ENCODE results near the gene INTS3. TPM values are rescaled to one million over a fixed set of nuclear protein-coding genes. Genes with fewer than 3 reads are reported as not detected.

The INTS3 gene, protein sequence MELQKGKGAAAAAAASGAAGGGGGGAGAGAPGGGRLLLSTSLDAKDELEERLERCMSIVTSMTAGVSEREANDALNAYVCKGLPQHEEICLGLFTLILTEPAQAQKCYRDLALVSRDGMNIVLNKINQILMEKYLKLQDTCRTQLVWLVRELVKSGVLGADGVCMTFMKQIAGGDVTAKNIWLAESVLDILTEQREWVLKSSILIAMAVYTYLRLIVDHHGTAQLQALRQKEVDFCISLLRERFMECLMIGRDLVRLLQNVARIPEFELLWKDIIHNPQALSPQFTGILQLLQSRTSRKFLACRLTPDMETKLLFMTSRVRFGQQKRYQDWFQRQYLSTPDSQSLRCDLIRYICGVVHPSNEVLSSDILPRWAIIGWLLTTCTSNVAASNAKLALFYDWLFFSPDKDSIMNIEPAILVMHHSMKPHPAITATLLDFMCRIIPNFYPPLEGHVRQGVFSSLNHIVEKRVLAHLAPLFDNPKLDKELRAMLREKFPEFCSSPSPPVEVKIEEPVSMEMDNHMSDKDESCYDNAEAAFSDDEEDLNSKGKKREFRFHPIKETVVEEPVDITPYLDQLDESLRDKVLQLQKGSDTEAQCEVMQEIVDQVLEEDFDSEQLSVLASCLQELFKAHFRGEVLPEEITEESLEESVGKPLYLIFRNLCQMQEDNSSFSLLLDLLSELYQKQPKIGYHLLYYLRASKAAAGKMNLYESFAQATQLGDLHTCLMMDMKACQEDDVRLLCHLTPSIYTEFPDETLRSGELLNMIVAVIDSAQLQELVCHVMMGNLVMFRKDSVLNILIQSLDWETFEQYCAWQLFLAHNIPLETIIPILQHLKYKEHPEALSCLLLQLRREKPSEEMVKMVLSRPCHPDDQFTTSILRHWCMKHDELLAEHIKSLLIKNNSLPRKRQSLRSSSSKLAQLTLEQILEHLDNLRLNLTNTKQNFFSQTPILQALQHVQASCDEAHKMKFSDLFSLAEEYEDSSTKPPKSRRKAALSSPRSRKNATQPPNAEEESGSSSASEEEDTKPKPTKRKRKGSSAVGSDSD
- total RNA-seq: 10 to 100 TPM; 33.0 to 70.4 (median 44.9) TPM

GRCh38 chr1:153727463-153728304 lies at the start of gene INTS3:
Gene INTS3, plus strand, starts transcription at chr1:153728050. Its CDS starts 585 bp downstream, at chr1:153728635.
- peak; percentile 98 to 100 (median 99) for ATAC-seq (replicated peaks in 6 of 8)
- in situ Hi-C loops (cut with MboI; ENCODE audit: low pct_unique_long_range_greater_than_20kb in 2 of 9, low sequenced_read_pairs in 9 of 9, unreplicated experiment in 9 of 9): loop anchor here in 1 of 9 experiments (25.0 kb wide), 1 partner anchor 215 kb away; no protein-coding TSS in a partner anchor
- Histone ChIP-seq H3K27ac (peak within 1 kb of the TSS; percentile 95 to 96), H3K4me3 (peak within 1 kb of the TSS; percentile 72 to 92 (median 83)), H3K4me1 (replicated peaks in 1 of 2) (peaks cover 25% of the 10 kb centered on the region in 2 donors)
- 0 to 18% (median 0%) methylated on average over 1 to 11 of the region's 49 CpGs; no CpG with 5 or more reads in 3 of the 10 experiments for WGBS, 10 experiments

GRCh38 chr1:153678519-153679336 lies 49.1 kb upstream of the INTS3 start, which contains the start of gene NPR1:
Gene NPR1, plus strand, starts transcription at chr1:153678688. Its CDS starts 421 bp downstream, at chr1:153679109.
- no peak within 1 kb of the TSS for H3K27ac ChIP-seq
- peak within 1 kb of the TSS; percentile 29 to 36 (median 35) for H3K4me3 ChIP-seq
- H3K4me1 ChIP-seq (replicated peaks in 1 of 2): peaks cover 6 to 7% of the 10 kb centered on the region in 2 donors
- 1 to 10% (median 5%) methylated on average over 2 to 39 of the region's 78 CpGs; no CpG with 5 or more reads in 6 of the 10 experiments for WGBS, 10 experiments
- peak; percentile 62 to 71 (median 65) for ATAC-seq (replicated peaks in 6 of 8)
- in situ Hi-C loops (cut with MboI; ENCODE audit: low pct_unique_long_range_greater_than_20kb in 2 of 9, low sequenced_read_pairs in 9 of 9, unreplicated experiment in 9 of 9): loop anchor here in 3 of 9 experiments (10.0 to 25.0 kb wide), 2 partner anchors 296 to 309 kb away; partner anchors contain the start of genes JTB (in 3 of the 3), RAB13 (in 2 of the 3) and RPS27 (in 2 of the 3)

DNA sequence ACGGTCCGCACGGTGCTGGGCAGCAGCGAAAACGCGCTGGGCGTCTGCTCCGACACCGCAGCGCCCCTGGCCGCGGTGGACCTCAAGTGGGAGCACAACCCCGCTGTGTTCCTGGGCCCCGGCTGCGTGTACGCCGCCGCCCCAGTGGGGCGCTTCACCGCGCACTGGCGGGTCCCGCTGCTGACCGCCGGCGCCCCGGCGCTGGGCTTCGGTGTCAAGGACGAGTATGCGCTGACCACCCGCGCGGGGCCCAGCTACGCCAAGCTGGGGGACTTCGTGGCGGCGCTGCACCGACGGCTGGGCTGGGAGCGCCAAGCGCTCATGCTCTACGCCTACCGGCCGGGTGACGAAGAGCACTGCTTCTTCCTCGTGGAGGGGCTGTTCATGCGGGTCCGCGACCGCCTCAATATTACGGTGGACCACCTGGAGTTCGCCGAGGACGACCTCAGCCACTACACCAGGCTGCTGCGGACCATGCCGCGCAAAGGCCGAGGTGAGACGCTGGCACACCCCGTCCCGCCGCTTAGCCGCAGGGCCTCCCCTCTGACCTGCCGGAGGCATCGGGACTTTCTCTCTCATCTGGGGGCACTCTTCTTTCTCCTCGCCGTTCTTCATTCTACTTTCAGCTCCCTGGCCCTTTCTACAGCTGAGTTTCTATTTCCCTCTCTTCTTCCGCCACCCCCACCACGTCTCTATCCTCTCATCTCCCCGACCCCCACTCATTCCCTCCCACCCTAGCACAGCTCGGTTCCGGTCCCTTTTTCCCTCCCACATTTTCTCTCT lies 48.3 kb upstream of the INTS3 start:
- Histone ChIP-seq H3K4me1 (replicated peaks in 1 of 2) (peaks cover 6 to 7% of the 10 kb centered on the region in 2 donors), H3K4me3 (peak overlapping the region; percentile 29 to 36 (median 35)), H3K27ac (no peak overlapping the region)
- WGBS, 10 experiments: 6 to 16% (median 6%) methylated on average over 3 to 32 of the region's 73 CpGs; no CpG with 5 or more reads in 6 of the 10 experiments
- in situ Hi-C loops (cut with MboI; ENCODE audit: low pct_unique_long_range_greater_than_20kb in 2 of 9, low sequenced_read_pairs in 9 of 9, unreplicated experiment in 9 of 9): loop anchor here in 3 of 9 experiments (10.0 to 25.0 kb wide), 2 partner anchors 295 to 308 kb away; partner anchors contain the start of genes JTB (in 3 of the 3), RAB13 (in 2 of the 3) and RPS27 (in 2 of the 3)
- ATAC-seq (replicated peaks in 6 of 8): peak; percentile 41 to 71 (median 62)

DNA sequence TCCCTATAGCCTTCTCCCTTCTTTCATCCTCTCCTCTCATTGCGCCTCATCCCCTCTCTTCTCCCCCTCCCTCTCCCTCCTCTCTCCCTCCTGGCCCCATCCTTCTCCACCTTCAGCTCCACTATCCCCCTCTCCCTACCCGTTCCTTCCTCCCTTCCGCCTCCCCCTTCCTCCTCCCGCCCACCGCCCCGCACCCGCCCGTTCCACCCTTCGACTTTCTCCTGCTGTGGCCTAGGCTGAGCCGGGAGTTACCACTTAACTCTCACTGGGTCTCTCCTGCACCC lies 47.8 kb upstream of the INTS3 start:
- no peak overlapping the region for H3K27ac ChIP-seq
- peaks cover 6 to 7% of the 10 kb centered on the region in 2 donors for H3K4me1 ChIP-seq (replicated peaks in 1 of 2)
- in situ Hi-C loops (cut with MboI; ENCODE audit: low pct_unique_long_range_greater_than_20kb in 2 of 9, low sequenced_read_pairs in 9 of 9, unreplicated experiment in 9 of 9): loop anchor here in 2 of 9 experiments (25.0 kb wide), 1 partner anchor 307 kb away; the partner anchor contains the start of genes JTB (in 2 of the 2), RAB13 (in 2 of the 2) and RPS27 (in 2 of the 2)
- H3K4me3 ChIP-seq: no peak overlapping the region
- ATAC-seq (replicated peaks in 6 of 8): no peak
- no CpG with 5 or more reads among the region's 10 CpGs for WGBS, 10 experiments

- no peak for ATAC-seq (replicated peaks in 6 of 8)
- peaks cover 6 to 7% of the 10 kb centered on the region in 2 donors for H3K4me1 ChIP-seq (replicated peaks in 1 of 2)
- WGBS, 10 experiments: 50 to 80% (median 79%) methylated on average over 2 to 7 of the region's 7 CpGs; no CpG with 5 or more reads in 7 of the 10 experiments
- no peak overlapping the region for H3K27ac ChIP-seq
- no peak overlapping the region for H3K4me3 ChIP-seq
- in situ Hi-C loops (cut with MboI; ENCODE audit: low pct_unique_long_range_greater_than_20kb in 2 of 9, low sequenced_read_pairs in 9 of 9, unreplicated experiment in 9 of 9): loop anchor here in 2 of 9 experiments (25.0 kb wide), 1 partner anchor 305 kb away; the partner anchor contains the start of genes JTB (in 2 of the 2), RAB13 (in 2 of the 2) and RPS27 (in 2 of the 2)
Observed at GRCh38 chr1:153682730-153683129, 45.1 kb upstream of the INTS3 start.

DNA sequence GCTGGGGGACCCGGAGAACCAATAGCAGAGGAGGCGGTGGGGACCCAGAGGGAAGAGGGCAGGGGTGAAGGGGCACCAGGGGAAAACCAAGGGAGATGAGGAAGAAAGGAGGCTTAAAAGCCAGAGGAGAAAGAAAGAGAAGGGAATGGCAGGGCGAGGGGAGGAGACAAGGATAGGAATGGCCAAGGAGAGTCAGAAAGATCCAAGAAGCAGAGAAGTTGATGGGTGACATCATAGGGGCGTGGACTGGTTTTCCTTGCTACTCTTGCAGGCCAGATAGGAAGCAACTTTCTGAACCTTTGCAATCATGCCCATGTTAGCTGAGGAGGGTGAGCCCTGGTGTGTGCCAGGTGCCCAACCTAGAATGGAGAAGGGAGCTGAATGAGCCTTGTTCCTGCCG lies 44.0 kb upstream of the INTS3 start:
- peak in 3 of 8 experiments; percentile 21 to 80 (median 78) for ATAC-seq (replicated peaks in 6 of 8)
- Histone ChIP-seq H3K4me3 (no peak overlapping the region), H3K27ac (no peak overlapping the region), H3K4me1 (replicated peaks in 1 of 2) (no peaks in the 10 kb centered on the region)
- in situ Hi-C loops (cut with MboI; ENCODE audit: low pct_unique_long_range_greater_than_20kb in 2 of 9, low sequenced_read_pairs in 9 of 9, unreplicated experiment in 9 of 9): loop anchor here in 2 of 9 experiments (25.0 kb wide), 1 partner anchor 303 kb away; the partner anchor contains the start of genes JTB (in 2 of the 2), RAB13 (in 2 of the 2) and RPS27 (in 2 of the 2)
- 0 to 100% (median 74%) methylated on average over 1 to 4 of the region's 5 CpGs; no CpG with 5 or more reads in 3 of the 10 experiments for WGBS, 10 experiments

DNA sequence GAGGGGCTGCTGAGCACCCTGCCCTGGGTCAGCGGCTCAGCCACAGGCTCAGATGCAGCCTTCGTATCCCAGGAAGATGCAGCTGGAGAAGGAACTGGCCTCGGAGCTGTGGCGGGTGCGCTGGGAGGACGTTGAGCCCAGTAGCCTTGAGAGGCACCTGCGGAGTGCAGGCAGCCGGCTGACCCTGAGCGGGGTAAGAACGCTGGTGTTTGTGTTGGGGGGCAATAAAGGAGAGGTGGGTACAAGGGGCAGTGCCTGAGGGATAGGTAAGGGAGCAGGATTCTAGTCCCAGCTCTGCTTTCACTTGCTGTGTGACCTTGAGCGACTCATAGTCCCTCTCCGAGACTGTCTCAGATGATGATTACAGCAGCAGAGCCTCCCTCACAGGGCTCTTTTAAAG lies 43.0 kb upstream of the INTS3 start:
- no peak overlapping the region for H3K27ac ChIP-seq
- no peaks in the 10 kb centered on the region for H3K4me1 ChIP-seq (replicated peaks in 1 of 2)
- ATAC-seq (replicated peaks in 6 of 8): no peak
- H3K4me3 ChIP-seq: no peak overlapping the region
- 49 to 100% (median 86%) methylated on average over 2 to 11 of the region's 12 CpGs; no CpG with 5 or more reads in 3 of the 10 experiments for WGBS, 10 experiments
- in situ Hi-C loops (cut with MboI; ENCODE audit: low pct_unique_long_range_greater_than_20kb in 2 of 9, low sequenced_read_pairs in 9 of 9, unreplicated experiment in 9 of 9): loop anchor here in 2 of 9 experiments (25.0 kb wide), 1 partner anchor 302 kb away; the partner anchor contains the start of genes JTB (in 2 of the 2), RAB13 (in 2 of the 2) and RPS27 (in 2 of the 2)

- Histone ChIP-seq H3K4me1 (replicated peaks in 1 of 2) (no peaks in the 10 kb centered on the region), H3K4me3 (no peak overlapping the region), H3K27ac (no peak overlapping the region)
- WGBS, 10 experiments: 0 to 100% (median 60%) methylated on average over 1 to 7 of the region's 11 CpGs; no CpG with 5 or more reads in 4 of the 10 experiments
- no peak for ATAC-seq (replicated peaks in 6 of 8)
- in situ Hi-C loops (cut with MboI; ENCODE audit: low pct_unique_long_range_greater_than_20kb in 2 of 9, low sequenced_read_pairs in 9 of 9, unreplicated experiment in 9 of 9): loop anchor here in 2 of 9 experiments (25.0 kb wide), 1 partner anchor 302 kb away; the partner anchor contains the start of genes JTB (in 2 of the 2), RAB13 (in 2 of the 2) and RPS27 (in 2 of the 2)
Observed at GRCh38 chr1:153685544-153686340, 42.1 kb upstream of the INTS3 start.

DNA sequence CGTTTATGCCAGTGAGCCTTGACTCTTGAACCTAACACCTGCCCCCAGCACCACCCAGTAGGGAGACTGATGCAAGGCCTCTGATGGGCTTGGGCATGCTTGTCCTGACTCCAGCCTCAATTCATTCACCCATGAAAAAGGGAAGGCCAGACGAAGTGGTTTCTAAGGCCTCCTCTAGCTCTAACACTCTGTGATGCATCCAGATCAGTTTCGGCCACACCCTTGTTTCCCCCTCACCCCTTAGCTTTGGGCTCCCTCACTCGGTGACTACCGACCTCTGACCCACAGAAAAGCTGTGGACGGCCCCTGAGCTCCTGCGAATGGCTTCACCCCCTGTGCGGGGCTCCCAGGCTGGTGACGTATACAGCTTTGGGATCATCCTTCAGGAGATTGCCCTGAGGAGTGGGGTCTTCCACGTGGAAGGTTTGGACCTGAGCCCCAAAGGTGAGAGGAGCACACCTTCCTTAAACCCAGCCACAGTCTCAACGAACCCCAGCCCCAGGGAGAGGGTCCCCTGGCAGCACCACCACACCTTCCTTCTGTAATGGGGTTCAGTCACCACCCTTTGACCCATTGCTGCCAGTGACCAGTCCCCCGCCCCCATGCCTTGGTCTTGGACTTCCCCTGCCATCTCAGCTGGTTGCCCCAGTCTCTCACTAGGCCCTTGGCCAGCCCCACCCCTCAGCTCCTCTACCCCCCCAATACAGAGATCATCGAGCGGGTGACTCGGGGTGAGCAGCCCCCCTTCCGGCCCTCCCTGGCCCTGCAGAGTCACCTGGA lies 40.3 kb upstream of the INTS3 start:
- H3K4me3 ChIP-seq: no peak overlapping the region
- H3K4me1 ChIP-seq (replicated peaks in 1 of 2): peaks cover 0 to 8% of the 10 kb centered on the region in 2 donors
- H3K27ac ChIP-seq: no peak overlapping the region
- WGBS, 10 experiments: 20 to 100% (median 95%) methylated on average over 1 to 9 of the region's 16 CpGs; no CpG with 5 or more reads in 5 of the 10 experiments
- ATAC-seq (replicated peaks in 6 of 8): no peak
- in situ Hi-C loops (cut with MboI; ENCODE audit: low pct_unique_long_range_greater_than_20kb in 2 of 9, low sequenced_read_pairs in 9 of 9, unreplicated experiment in 9 of 9): loop anchor here in 2 of 9 experiments (25.0 kb wide), 1 partner anchor 300 kb away; the partner anchor contains the start of genes JTB (in 2 of the 2), RAB13 (in 2 of the 2) and RPS27 (in 2 of the 2)

Data from motor neuron (in vitro differentiated cells).